H9 (cell line): ENCODE results near the gene SEMA5A. TPM values are rescaled to one million over a fixed set of nuclear protein-coding genes. Genes with fewer than 3 reads are reported as not detected.

Experiments
- DNase-seq: peaks from one replicate; pipeline ENCODE4 v3.0.0-alpha.2; 2017
- H2AFZ ChIP-seq: one replicate; pipeline ENCODE4 v1.6.1; 2013; ENCODE audit warnings: mild to moderate bottlenecking, low read length, control low read depth, moderate library complexity
- H2AK5ac ChIP-seq: 2 replicates; pipeline ENCODE4 v1.6.1; 2013; ENCODE audit warnings: low read length, control low read depth, mixed read lengths; ENCODE audit not compliant: insufficient read length
- H2BK120ac ChIP-seq: one replicate; pipeline ENCODE4 v1.6.1; 2013; ENCODE audit warnings: low read depth, mild to moderate bottlenecking, low read length, control low read depth, inconsistent platforms; ENCODE audit not compliant: poor library complexity, severe bottlenecking
- H2BK12ac ChIP-seq: 2 replicates; pipeline ENCODE4 v1.6.1; 2013; ENCODE audit warnings: low read length, control low read depth, mixed read lengths, low read depth; ENCODE audit not compliant: insufficient read length
- H2BK15ac ChIP-seq: 2 replicates; pipeline ENCODE4 v1.6.1; 2013; ENCODE audit warnings: low read depth, low read length, control low read depth
- H2BK20ac ChIP-seq: one replicate; pipeline ENCODE4 v1.6.1; 2013; ENCODE audit warnings: low read depth, mild to moderate bottlenecking, low read length, control low read depth, inconsistent platforms; ENCODE audit not compliant: poor library complexity, severe bottlenecking
- H2BK5ac ChIP-seq: 2 replicates; pipeline ENCODE4 v1.6.1; 2013; ENCODE audit warnings: low read length, control low read depth, mixed read lengths; ENCODE audit not compliant: insufficient read length
- H3K14ac ChIP-seq: 2 replicates; pipeline ENCODE4 v1.6.1; 2013; ENCODE audit warnings: low read length, control low read depth; ENCODE audit not compliant: insufficient read depth
- H3K18ac ChIP-seq: 2 replicates; pipeline ENCODE4 v1.6.1; 2013; ENCODE audit warnings: low read depth, mild to moderate bottlenecking, mixed read lengths, low read length, control low read depth; ENCODE audit not compliant: insufficient read length
- H3K23ac ChIP-seq: 2 replicates; pipeline ENCODE4 v1.6.1; 2013; ENCODE audit warnings: low read length, control low read depth, mixed read lengths, low read depth; ENCODE audit not compliant: insufficient read length
- H3K23me2 ChIP-seq: 2 replicates; pipeline ENCODE4 v1.6.1; 2013; ENCODE audit warnings: low read depth, mild to moderate bottlenecking, mixed read lengths, low read length, control low read depth; ENCODE audit not compliant: insufficient read length, poor library complexity, severe bottlenecking
- H3K27ac ChIP-seq: 2 replicates; pipeline ENCODE4 v1.5.1; 2013; ENCODE audit warnings: low read length, control low read depth, mixed read lengths, low read depth; ENCODE audit not compliant: insufficient read length
- H3K27me3 ChIP-seq: 2 replicates; pipeline ENCODE4 v1.6.1; 2013; ENCODE audit warnings: low read length, control low read depth, inconsistent platforms; ENCODE audit not compliant: insufficient read depth
- H3K4ac ChIP-seq: 2 replicates; pipeline ENCODE4 v1.6.1; 2013; ENCODE audit warnings: low read depth, mild to moderate bottlenecking, control low read depth, inconsistent platforms, low read length, moderate library complexity
- H3K4me1 ChIP-seq: 2 replicates; pipeline ENCODE4 v1.6.1; 2013; ENCODE audit warnings: low read length, control low read depth, inconsistent platforms; ENCODE audit not compliant: insufficient read depth
- H3K4me2 ChIP-seq: 2 replicates; pipeline ENCODE4 v1.6.1; 2013; ENCODE audit warnings: low read length, control low read depth, mixed read lengths; ENCODE audit not compliant: insufficient read length, insufficient read depth
- H3K56ac ChIP-seq: 2 replicates; pipeline ENCODE4 v1.6.1; 2013; ENCODE audit warnings: low read depth, mild to moderate bottlenecking, mixed read lengths, low read length, control low read depth; ENCODE audit not compliant: insufficient read length
- H3K79me1 ChIP-seq: 2 replicates; pipeline ENCODE4 v1.6.1; 2013; ENCODE audit warnings: low read depth, mild to moderate bottlenecking, moderate library complexity, low read length, control low read depth, inconsistent platforms; ENCODE audit not compliant: insufficient read depth, poor library complexity, severe bottlenecking
- H3K79me2 ChIP-seq: 2 replicates; pipeline ENCODE4 v1.6.1; 2013; ENCODE audit warnings: low read length, control low read depth, inconsistent platforms; ENCODE audit not compliant: insufficient read depth
- H3K9ac ChIP-seq: 2 replicates; pipeline ENCODE4 v1.6.1; 2013; ENCODE audit warnings: low read length, control low read depth, mixed read lengths; ENCODE audit not compliant: insufficient read length; ENCODE audit errors: extremely low read depth
- H3K9me3 ChIP-seq: one replicate; pipeline ENCODE4 v1.6.1; 2013; ENCODE audit warnings: low read depth, low read length, inconsistent platforms; ENCODE audit not compliant: control insufficient read depth
- H3T11ph ChIP-seq: one replicate; pipeline ENCODE4 v1.6.1; 2013; ENCODE audit warnings: mild to moderate bottlenecking, low read length, control low read depth, inconsistent platforms
- H4K20me1 ChIP-seq: one replicate; pipeline ENCODE4 v1.6.1; 2013; ENCODE audit not compliant: control insufficient read depth, insufficient read length, insufficient read depth
- H4K5ac ChIP-seq: 2 replicates; pipeline ENCODE4 v1.6.1; 2013; ENCODE audit warnings: low read depth, mild to moderate bottlenecking, mixed read lengths, low read length, control low read depth; ENCODE audit not compliant: insufficient read length
- H4K8ac ChIP-seq: replicated peaks from 2 replicates; pipeline ENCODE4 v1.6.1; 2013; ENCODE audit warnings: low read length, control low read depth, mixed read lengths, low read depth; ENCODE audit not compliant: insufficient read length
- H4K91ac ChIP-seq: 2 replicates; pipeline ENCODE4 v1.6.1; 2013; ENCODE audit warnings: low read depth, mild to moderate bottlenecking, moderate library complexity, mixed read lengths, low read length, control low read depth; ENCODE audit not compliant: insufficient read length
- H3K27ac Mint-ChIP-seq, 3 experiments: 2 replicates in 2 of 3; 3 replicates in 1 of 3; pipeline ENCODE4 v1.8.0; 2020 to 2021; ENCODE audit warnings: mixed read lengths in 3 of 3, mild to moderate bottlenecking in 1 of 3, moderate library complexity in 1 of 3
- H3K27me3 Mint-ChIP-seq: 2 replicates; pipeline ENCODE4 v1.8.0; 2021; ENCODE audit warnings: low read depth, mild to moderate bottlenecking, moderate library complexity, mixed read lengths
- H3K36me3 Mint-ChIP-seq, 3 experiments: 2 replicates in 2 of 3; 3 replicates in 1 of 3; pipeline ENCODE4 v1.8.0; 2020 to 2021; ENCODE audit warnings: low read depth in 3 of 3, mixed read lengths in 3 of 3; ENCODE audit not compliant: insufficient read depth in 1 of 3
- H3K4me1 Mint-ChIP-seq, 2 experiments: 2 replicates each; pipeline ENCODE4 v1.8.0; 2020; ENCODE audit warnings: mixed read lengths in 2 of 2
- H3K4me3 Mint-ChIP-seq, 2 experiments: 2 replicates in 1 of 2; 3 replicates in 1 of 2; pipeline ENCODE4 v1.8.0; 2020 to 2021; ENCODE audit warnings: mild to moderate bottlenecking in 2 of 2, mixed read lengths in 2 of 2, moderate library complexity in 1 of 2
- H3K9me3 Mint-ChIP-seq, 2 experiments: 2 replicates in 1 of 2; 3 replicates in 1 of 2; pipeline ENCODE4 v1.8.0; 2020; ENCODE audit warnings: mild to moderate bottlenecking in 2 of 2, mixed read lengths in 2 of 2, moderate library complexity in 1 of 2
- WGBS: extraction: QIAGEN DNeasy Blood & Tissue Kit; methylation state at CpG from one replicate; pipeline ENCODE4 v1.1.7; 2013; ENCODE audit warnings: missing lambda C conversion rate, low lambda C conversion rate, mixed read lengths; ENCODE audit not compliant: insufficient read length; ENCODE audit errors: extremely low coverage; 5-methylcytosine and 5-hydroxymethylcytosine counted together
- total RNA-seq: library from RNA; stranded (reverse); gene quantifications from 2 replicates; pipeline ENCODE4 v1.2.1, GENCODE V29; 2021
- TF ChIP-seq, protein P1 (sequence below): fragments of 200-600 bp; sonication (generic); conservative IDR thresholded peaks from 3 replicates; pipeline ENCODE4 v1.8.0; 2021; ENCODE audit warnings: antibody characterized with exemption, mild to moderate bottlenecking

SEMA5A gene
- total RNA-seq, 1 experiment from 2014 or later, result 4.3 TPM

DNA sequence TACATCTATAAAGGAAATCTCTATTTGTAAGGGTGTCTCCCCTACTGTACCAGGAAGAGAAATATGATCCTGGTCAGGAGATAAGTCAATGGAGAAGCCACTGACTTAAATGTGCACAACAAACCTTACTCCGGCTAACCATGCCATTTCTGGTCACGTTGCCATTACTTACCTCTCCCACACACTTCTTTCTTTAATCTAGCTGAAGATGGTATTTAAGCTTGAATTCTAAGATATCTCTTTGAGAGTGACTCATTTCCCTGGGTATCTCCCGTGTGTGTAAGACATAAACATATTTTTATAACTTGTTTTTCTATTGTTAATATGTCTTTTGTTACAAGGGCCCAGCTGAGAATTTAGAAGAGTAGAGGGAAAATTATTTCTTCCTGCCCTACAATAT is 296.6 kb downstream of the SEMA5A start:
- no peak overlapping the region for H3K56ac ChIP-seq
- H3K79me1 ChIP-seq, result no peaks in the 10 kb centered on the region
- Mint-ChIP-seq H3K9me3 (no peaks in the 10 kb centered on the region; a peak in 1 of 5 replicates), H3K4me1 (0 out of 4 replicates have a peak, but pooled peaks cover 0 to 3% of the 10 kb centered on the region in 2 experiments), H3K27me3 (no peaks in the 10 kb centered on the region), H3K4me3 (no peak overlapping the region), H3K36me3 (no peaks in the 10 kb centered on the region), H3K27ac (no peak overlapping the region)
- no peak overlapping the region for H2BK15ac ChIP-seq
- no peak overlapping the region for H4K5ac ChIP-seq
- H3K9me3 ChIP-seq, result no peaks in the 10 kb centered on the region
- H3K27me3 ChIP-seq, result no peaks in the 10 kb centered on the region
- H3K79me2 ChIP-seq, result no peaks in the 10 kb centered on the region
- no peak overlapping the region for H2BK120ac ChIP-seq
- no peak overlapping the region for H4K8ac ChIP-seq
- H3K14ac ChIP-seq, result no peak overlapping the region
- H3K4me2 ChIP-seq, result no peak overlapping the region
- H2AK5ac ChIP-seq, result no peak overlapping the region
- no peaks in the 10 kb centered on the region for H3K23me2 ChIP-seq
- no peak overlapping the region for H3K18ac ChIP-seq
- no peak overlapping the region for H3T11ph ChIP-seq
- no peaks in the 10 kb centered on the region for H3K4me1 ChIP-seq
- H2BK12ac ChIP-seq, result no peak overlapping the region
- no peak overlapping the region for H3K9ac ChIP-seq
- no peak for DNase-seq
- WGBS, result no CpG with 5 or more reads among the region's 3 CpGs
- H2BK20ac ChIP-seq, result no peak overlapping the region
- H3K23ac ChIP-seq, result no peak overlapping the region
- H2BK5ac ChIP-seq, result no peak overlapping the region
- no peak overlapping the region for H3K27ac ChIP-seq
- TF ChIP-seq, protein P1, sequence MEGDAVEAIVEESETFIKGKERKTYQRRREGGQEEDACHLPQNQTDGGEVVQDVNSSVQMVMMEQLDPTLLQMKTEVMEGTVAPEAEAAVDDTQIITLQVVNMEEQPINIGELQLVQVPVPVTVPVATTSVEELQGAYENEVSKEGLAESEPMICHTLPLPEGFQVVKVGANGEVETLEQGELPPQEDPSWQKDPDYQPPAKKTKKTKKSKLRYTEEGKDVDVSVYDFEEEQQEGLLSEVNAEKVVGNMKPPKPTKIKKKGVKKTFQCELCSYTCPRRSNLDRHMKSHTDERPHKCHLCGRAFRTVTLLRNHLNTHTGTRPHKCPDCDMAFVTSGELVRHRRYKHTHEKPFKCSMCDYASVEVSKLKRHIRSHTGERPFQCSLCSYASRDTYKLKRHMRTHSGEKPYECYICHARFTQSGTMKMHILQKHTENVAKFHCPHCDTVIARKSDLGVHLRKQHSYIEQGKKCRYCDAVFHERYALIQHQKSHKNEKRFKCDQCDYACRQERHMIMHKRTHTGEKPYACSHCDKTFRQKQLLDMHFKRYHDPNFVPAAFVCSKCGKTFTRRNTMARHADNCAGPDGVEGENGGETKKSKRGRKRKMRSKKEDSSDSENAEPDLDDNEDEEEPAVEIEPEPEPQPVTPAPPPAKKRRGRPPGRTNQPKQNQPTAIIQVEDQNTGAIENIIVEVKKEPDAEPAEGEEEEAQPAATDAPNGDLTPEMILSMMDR, result no peak
- H2AFZ ChIP-seq, result no peak overlapping the region
- H4K91ac ChIP-seq, result no peak overlapping the region
- H4K20me1 ChIP-seq, result no peaks in the 10 kb centered on the region
- H3K4ac ChIP-seq, result no peak overlapping the region
